Stimulated activated CD8-positive, alpha-beta memory T cell treated with anti-CD3 and anti-CD28 coated beads, Interleukin-12 subunit alpha, Interleukin-12 subunit beta, amount 100 ng/mL, for 1 hour (primary cell): ENCODE data around the gene CACNA1G.

Experiments used
- DNase-seq: peaks from one replicate; pipeline ENCODE4 v3.0.0-alpha.2; 2020; ENCODE audit warnings: low read depth

CACNA1G gene

GRCh38 chr17:50588391-50589049 is 28.0 kb downstream of the CACNA1G start:
- no peak for DNase-seq

GRCh38 chr17:50589095-50589705 is 28.7 kb downstream of the CACNA1G start:
- DNase-seq = no peak

- no peak for DNase-seq
Observed at GRCh38 chr17:50590946-50591737, 30.6 kb downstream of the CACNA1G start.

GRCh38 chr17:50593321-50593720 is 32.8 kb downstream of the CACNA1G start:
- no peak for DNase-seq

GRCh38 chr17:50594128-50594823 is 33.8 kb downstream of the CACNA1G start:
- DNase-seq = no peak

GRCh38 chr17:50594892-50595291 is 34.4 kb downstream of the CACNA1G start:
- DNase-seq = no peak

- DNase-seq = no peak
Observed at GRCh38 chr17:50596191-50597037, 35.9 kb downstream of the CACNA1G start.

GRCh38 chr17:50598487-50598886 is 38.0 kb downstream of the CACNA1G start:
- no peak for DNase-seq

- no peak for DNase-seq
Observed at GRCh38 chr17:50599606-50600005, 39.1 kb downstream of the CACNA1G start.

GRCh38 chr17:50601823-50602375 is 41.4 kb downstream of the CACNA1G start:
- no peak for DNase-seq

- no peak for DNase-seq
Observed at GRCh38 chr17:50602836-50603235, 42.3 kb downstream of the CACNA1G start.

GRCh38 chr17:50603340-50603739 is 42.8 kb downstream of the CACNA1G start:
- no peak for DNase-seq

GRCh38 chr17:50604513-50604912 is 44.0 kb downstream of the CACNA1G start:
- no peak for DNase-seq

- DNase-seq = no peak
Observed at GRCh38 chr17:50605429-50605828, 44.9 kb downstream of the CACNA1G start.

- no peak for DNase-seq
Observed at GRCh38 chr17:50607522-50608175, 47.1 kb downstream of the CACNA1G start.

GRCh38 chr17:50608700-50609379 is 48.3 kb downstream of the CACNA1G start:
- no peak for DNase-seq

- no peak for DNase-seq
Observed at GRCh38 chr17:50609380-50610074, 49.0 kb downstream of the CACNA1G start.

GRCh38 chr17:50611634-50612033 is 51.1 kb downstream of the CACNA1G start:
- DNase-seq = no peak

GRCh38 chr17:50612281-50612680 is 51.8 kb downstream of the CACNA1G start:
- DNase-seq = no peak
